GM23248 (cell line): ENCODE measurements around the gene AKNA. TPM values are rescaled to one million over a fixed set of nuclear protein-coding genes. Genes with fewer than 3 reads are reported as not detected.

ENCODE experiments used
- DNase-seq: peaks from one replicate; pipeline ENCODE4 v3.0.0-alpha.2; 2015
- H2AFZ ChIP-seq: fragments of 200-600 bp; sonication (generic); 2 replicates; pipeline ENCODE4 v1.6.1; 2016; ENCODE audit warnings: antibody characterized with exemption
- H3F3A ChIP-seq: fragments of 200-600 bp; sonication (generic); 2 replicates; pipeline ENCODE4 v1.6.1; 2016; ENCODE audit warnings: mild to moderate bottlenecking, antibody characterized with exemption, mixed run types; ENCODE audit not compliant: insufficient read depth
- H3K27ac ChIP-seq: fragments of 200-600 bp; sonication (generic); 2 replicates; pipeline ENCODE4 v1.5.1; 2016; ENCODE audit warnings: mild to moderate bottlenecking
- H3K27me3 ChIP-seq: fragments of 200-600 bp; sonication (generic); replicated peaks from 2 replicates; pipeline ENCODE4 v1.6.1; 2016; ENCODE audit warnings: mild to moderate bottlenecking; ENCODE audit not compliant: insufficient read depth
- H3K36me3 ChIP-seq: fragments of 200-600 bp; sonication (generic); 2 replicates; pipeline ENCODE4 v1.6.1; 2016; ENCODE audit warnings: low read depth, mild to moderate bottlenecking
- H3K4me1 ChIP-seq: fragments of 200-600 bp; sonication (generic); 2 replicates; pipeline ENCODE4 v1.6.1; 2016; ENCODE audit warnings: mild to moderate bottlenecking; ENCODE audit not compliant: insufficient read depth
- H3K4me2 ChIP-seq: fragments of 200-600 bp; sonication (generic); one replicate; pipeline ENCODE4 v1.6.1; 2016; ENCODE audit warnings: mild to moderate bottlenecking; ENCODE audit not compliant: unreplicated experiment
- H3K4me3 ChIP-seq: fragments of 200-600 bp; sonication (generic); 2 replicates; pipeline ENCODE4 v1.5.1; 2016; ENCODE audit warnings: mild to moderate bottlenecking
- H3K79me2 ChIP-seq: fragments of 200-600 bp; sonication (generic); 2 replicates; pipeline ENCODE4 v1.6.1; 2016; ENCODE audit warnings: mild to moderate bottlenecking; ENCODE audit not compliant: insufficient read depth
- H3K9ac ChIP-seq: fragments of 200-600 bp; sonication (generic); 2 replicates; pipeline ENCODE4 v1.6.1; 2016; ENCODE audit warnings: mild to moderate bottlenecking
- H3K9me2 ChIP-seq: fragments of 200-600 bp; sonication (generic); 2 replicates; pipeline ENCODE4 v1.6.1; 2016; ENCODE audit warnings: mixed run types, mild to moderate bottlenecking, moderate library complexity; ENCODE audit not compliant: insufficient read depth
- H3K9me3 ChIP-seq: fragments of 200-600 bp; sonication (generic); one replicate; pipeline ENCODE4 v1.6.1; 2017; ENCODE audit warnings: low read depth
- H4K20me1 ChIP-seq: fragments of 200-600 bp; sonication (generic); 2 replicates; pipeline ENCODE4 v1.6.0; 2016; ENCODE audit not compliant: insufficient read depth
- EZH2 ChIP-seq: fragments of 200-600 bp; sonication (generic); IDR thresholded peaks from 2 replicates; pipeline ENCODE4 v1.6.1; 2018; ENCODE audit warnings: antibody characterized with exemption, mild to moderate bottlenecking; ENCODE audit not compliant: insufficient read depth, poor library complexity, severe bottlenecking
- EZH2phosphoT487 ChIP-seq: fragments of 200-600 bp; sonication (generic); IDR thresholded peaks from 2 replicates; pipeline ENCODE4 v1.6.1; 2018; ENCODE audit warnings: antibody characterized with exemption, moderate library complexity, mild to moderate bottlenecking, low read depth; ENCODE audit not compliant: insufficient read depth
- WGBS, 2 experiments: methylation state at CpG; one replicate each; pipeline ENCODE4 v1.1.6; 2015 to 2017; ENCODE audit warnings: low lambda C conversion rate in 2 of 2, low coverage in 1 of 2; ENCODE audit errors: missing lambda C conversion rate in 2 of 2; 5-methylcytosine and 5-hydroxymethylcytosine counted together
- in situ Hi-C: fragments of 300-500 bp; cut with MboI; formaldehyde crosslinking; loops from 2 replicates; pipeline ENCODE4 v1.15.0; 2020
- polyA plus RNA-seq: library from polyadenylated mRNA; unstranded; fragments of >200 nt; fragmentation: Nextera tagmentation; extraction: Ambion mirVana; gene quantifications from 2 replicates; pipeline ENCODE4 v1.2.1, GENCODE V29; 2016
- total RNA-seq: library from RNA; depleted of rRNA; stranded (reverse); fragments of >200 nt; shearing (Covaris generic); gene quantifications from 2 replicates; pipeline ENCODE4 v1.2.3, GENCODE V29; 2014

The AKNA gene
- total and polyA plus RNA-seq, 2 experiments from 2014 or later, result 1.8 to 6.6 TPM

DNA sequence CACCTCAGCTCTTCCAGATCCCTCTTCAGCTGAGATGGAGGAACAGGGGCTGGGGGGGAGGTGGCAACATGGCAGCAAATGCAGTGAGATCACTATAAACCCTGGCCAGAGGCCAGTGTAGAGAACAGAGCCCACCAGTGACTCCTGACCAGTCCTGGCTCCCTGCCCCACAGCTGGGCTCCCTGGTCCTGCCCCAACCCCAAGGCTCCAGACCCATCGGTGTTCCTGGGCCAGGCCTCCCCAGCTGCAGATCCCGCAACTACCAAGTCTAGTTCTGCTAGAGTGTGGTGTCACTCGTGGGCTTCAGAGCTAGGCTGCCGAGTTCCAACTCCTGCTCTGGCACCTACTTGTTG is 16.8 kb downstream of the AKNA start:
- Histone ChIP-seq H3K27me3 (no peaks in the 10 kb centered on the region), H3K79me2 (no peaks in the 10 kb centered on the region), H3K9me2 (no peaks in the 10 kb centered on the region), H3K27ac (no peak overlapping the region), H3K4me3 (no peak overlapping the region), H3K4me2 (no peak overlapping the region), H3K9me3 (no peaks in the 10 kb centered on the region), H3K9ac (no peak overlapping the region), H3K4me1 (peaks cover 12% of the 10 kb centered on the region), H3K36me3 (no peaks in the 10 kb centered on the region), H2AFZ (no peak overlapping the region), H3F3A (peaks cover 17% of the 10 kb centered on the region), H4K20me1 (no peaks in the 10 kb centered on the region)
- TF ChIP-seq EZH2, result no peak
- TF ChIP-seq EZH2phosphoT487, result no peak
- WGBS, 2 experiments, result 52 to 57% methylated on average over 4 of the region's 4 CpGs
- DNase-seq, result no peak
- in situ Hi-C loops, result no loop called here

DNA sequence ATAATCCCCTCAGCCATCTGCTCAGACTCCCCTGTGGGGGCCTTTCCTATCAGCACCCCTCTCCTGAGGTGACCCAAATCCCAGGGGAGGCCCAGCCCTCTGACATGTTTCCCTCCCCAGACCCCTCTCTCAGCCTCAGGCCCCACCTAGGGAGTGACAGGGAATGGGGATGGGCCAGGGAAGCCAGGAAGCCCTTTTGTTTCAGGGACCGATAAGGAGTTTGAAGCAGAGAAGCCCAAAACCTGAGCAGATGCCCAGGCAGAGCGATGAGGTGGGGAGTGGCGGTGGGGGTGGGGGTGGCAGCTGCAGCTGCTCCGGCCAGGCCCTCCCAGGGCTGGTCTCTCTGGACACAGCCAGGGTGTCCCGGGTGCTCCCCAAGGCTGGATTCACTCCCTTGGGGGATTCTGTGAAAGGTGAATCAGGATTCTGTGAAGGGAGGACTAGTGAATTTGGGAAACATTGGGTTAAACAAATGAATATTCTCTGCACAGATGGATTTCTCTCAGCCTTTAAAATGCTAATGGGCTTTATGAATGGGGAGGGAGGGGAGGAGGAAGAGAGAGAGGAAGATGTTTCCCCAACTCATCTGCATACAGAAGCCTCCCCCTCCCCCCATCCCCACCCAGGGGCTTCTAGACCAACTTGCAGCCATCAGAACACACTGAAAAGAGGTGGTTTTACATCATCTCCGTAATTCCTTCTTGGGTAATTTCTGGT is 17.4 kb downstream of the AKNA start:
- no peaks in the 10 kb centered on the region for H3K9me3 ChIP-seq
- peaks cover 21% of the 10 kb centered on the region for H3F3A ChIP-seq
- H4K20me1 ChIP-seq, result no peaks in the 10 kb centered on the region
- H3K9me2 ChIP-seq, result no peaks in the 10 kb centered on the region
- no peak overlapping the region for H2AFZ ChIP-seq
- no peaks in the 10 kb centered on the region for H3K27me3 ChIP-seq
- no peaks in the 10 kb centered on the region for H3K36me3 ChIP-seq
- no peak for TF ChIP-seq EZH2
- TF ChIP-seq EZH2phosphoT487, result no peak
- H3K4me1 ChIP-seq, result peaks cover 16% of the 10 kb centered on the region
- no peak overlapping the region for H3K27ac ChIP-seq
- no peak overlapping the region for H3K4me2 ChIP-seq
- no peaks in the 10 kb centered on the region for H3K79me2 ChIP-seq
- no peak overlapping the region for H3K9ac ChIP-seq
- WGBS, 2 experiments, result 67 to 78% methylated on average over 4 to 6 of the region's 6 CpGs
- H3K4me3 ChIP-seq, result no peak overlapping the region
- no peak for DNase-seq
- in situ Hi-C loops, result no loop called here

DNA sequence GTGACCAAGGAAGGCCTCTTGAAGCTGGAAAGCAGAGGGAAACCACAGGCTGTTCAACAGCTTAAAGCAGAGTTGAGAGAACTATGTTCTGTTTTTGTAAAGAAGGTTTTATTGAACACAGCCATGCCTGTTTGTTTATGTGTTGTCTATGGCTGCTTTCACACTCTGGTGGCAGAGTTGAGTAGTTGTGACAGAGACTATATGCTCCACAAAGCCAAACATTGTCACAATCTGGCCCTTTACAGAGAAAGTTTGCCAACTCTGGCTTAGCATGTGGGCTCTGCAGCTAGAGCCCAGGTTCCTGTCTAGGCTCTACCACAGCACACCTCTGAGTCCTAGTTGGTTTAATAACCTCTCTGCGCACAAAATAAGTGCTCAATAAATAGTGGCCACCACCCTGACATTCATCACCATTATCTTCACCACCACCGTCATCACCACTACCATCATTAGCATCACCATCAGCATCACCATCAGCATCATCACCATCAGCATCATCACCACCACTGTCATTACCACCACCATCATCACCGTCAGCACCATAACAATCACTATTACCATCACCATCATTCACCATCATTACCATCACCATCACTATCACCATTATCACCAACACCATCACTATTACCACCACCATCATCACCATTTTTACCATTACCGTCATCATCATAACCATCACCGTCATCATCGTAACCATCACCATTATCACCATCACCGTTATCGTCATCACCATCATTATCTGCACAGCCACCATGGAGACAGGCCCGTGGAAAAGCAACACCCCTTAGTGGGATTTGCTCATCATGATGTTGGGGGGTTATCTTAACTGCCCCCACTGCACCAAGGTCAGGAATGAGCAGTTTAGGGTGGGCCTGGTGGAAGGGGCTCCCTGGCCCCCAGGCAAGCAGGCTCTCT is 18.3 kb downstream of the AKNA start:
- in situ Hi-C loops, result no loop called here
- Histone ChIP-seq H3K79me2 (no peaks in the 10 kb centered on the region), H3F3A (peaks cover 26% of the 10 kb centered on the region), H3K4me3 (no peak overlapping the region), H3K36me3 (no peaks in the 10 kb centered on the region), H3K27me3 (no peaks in the 10 kb centered on the region), H3K4me2 (no peak overlapping the region), H3K9ac (no peak overlapping the region), H4K20me1 (no peaks in the 10 kb centered on the region), H3K9me2 (no peaks in the 10 kb centered on the region), H3K4me1 (peaks cover 24% of the 10 kb centered on the region), H3K27ac (no peak overlapping the region), H2AFZ (no peak overlapping the region), H3K9me3 (no peaks in the 10 kb centered on the region)
- WGBS, 2 experiments, result 94 to 96% methylated on average over 9 of the region's 9 CpGs
- TF ChIP-seq EZH2phosphoT487, result no peak
- no peak for TF ChIP-seq EZH2
- DNase-seq, result no peak

DNA sequence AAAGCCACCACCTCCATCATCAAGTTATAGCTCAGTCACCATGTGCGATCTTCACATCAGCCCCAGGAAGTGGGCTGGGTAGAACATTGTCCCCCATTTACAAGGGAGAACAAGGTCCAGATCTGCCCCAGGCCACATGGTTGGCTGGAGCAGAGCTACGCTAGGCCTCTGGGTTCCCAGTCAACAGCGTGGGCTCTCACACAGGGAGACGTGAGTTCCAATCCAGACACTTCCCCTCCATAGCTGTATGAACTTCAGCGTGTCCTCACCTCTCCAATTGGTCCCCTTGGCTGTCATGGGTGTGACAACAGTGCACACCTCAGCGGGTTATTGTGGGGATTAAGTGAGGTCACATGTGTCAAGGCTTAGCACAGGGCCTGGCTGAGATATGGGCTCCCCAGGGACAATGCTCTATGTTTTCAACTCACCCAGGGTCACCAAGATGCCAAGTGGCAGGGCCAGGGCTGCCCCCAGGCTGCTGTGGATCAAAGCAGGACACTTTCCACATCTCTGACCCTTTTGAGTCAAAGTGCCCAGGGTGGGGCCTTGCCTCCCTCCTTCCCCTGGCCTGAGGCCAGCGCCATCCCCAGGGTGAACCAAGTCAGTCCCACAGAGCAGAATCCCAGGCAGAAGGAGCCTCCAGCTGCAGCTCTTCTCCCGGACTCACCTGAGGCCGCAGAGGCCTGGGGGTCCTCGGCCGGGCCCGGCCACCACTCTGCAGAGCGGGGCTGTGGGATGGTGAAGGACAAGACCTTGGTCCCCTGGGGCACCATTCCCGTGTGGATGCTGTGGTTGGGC is 19.8 kb downstream of the AKNA start:
- Histone ChIP-seq H3K4me1 (peaks cover 38% of the 10 kb centered on the region), H3K27me3 (no peaks in the 10 kb centered on the region), H3K4me2 (no peak overlapping the region), H3K9me3 (no peaks in the 10 kb centered on the region), H3K36me3 (no peaks in the 10 kb centered on the region), H3K9ac (no peak overlapping the region), H3K9me2 (no peaks in the 10 kb centered on the region), H3K27ac (no peak overlapping the region), H4K20me1 (no peaks in the 10 kb centered on the region), H2AFZ (no peak overlapping the region), H3K79me2 (no peaks in the 10 kb centered on the region), H3K4me3 (no peak overlapping the region), H3F3A (peaks cover 38% of the 10 kb centered on the region)
- no peak for DNase-seq
- in situ Hi-C loops, result no loop called here
- no peak for TF ChIP-seq EZH2phosphoT487
- no peak for TF ChIP-seq EZH2
- 86 to 88% methylated on average over 12 to 14 of the region's 14 CpGs for WGBS, 2 experiments
